ENCODE results near the gene UVRAG. TPM values are rescaled to one million over a fixed set of nuclear protein-coding genes. Genes with fewer than 3 reads are reported as not detected.

UVRAG gene
- 26.7 TPM for polyA plus RNA-seq (2012; ENCODE audit: low read depth, missing spikeins)

DNA sequence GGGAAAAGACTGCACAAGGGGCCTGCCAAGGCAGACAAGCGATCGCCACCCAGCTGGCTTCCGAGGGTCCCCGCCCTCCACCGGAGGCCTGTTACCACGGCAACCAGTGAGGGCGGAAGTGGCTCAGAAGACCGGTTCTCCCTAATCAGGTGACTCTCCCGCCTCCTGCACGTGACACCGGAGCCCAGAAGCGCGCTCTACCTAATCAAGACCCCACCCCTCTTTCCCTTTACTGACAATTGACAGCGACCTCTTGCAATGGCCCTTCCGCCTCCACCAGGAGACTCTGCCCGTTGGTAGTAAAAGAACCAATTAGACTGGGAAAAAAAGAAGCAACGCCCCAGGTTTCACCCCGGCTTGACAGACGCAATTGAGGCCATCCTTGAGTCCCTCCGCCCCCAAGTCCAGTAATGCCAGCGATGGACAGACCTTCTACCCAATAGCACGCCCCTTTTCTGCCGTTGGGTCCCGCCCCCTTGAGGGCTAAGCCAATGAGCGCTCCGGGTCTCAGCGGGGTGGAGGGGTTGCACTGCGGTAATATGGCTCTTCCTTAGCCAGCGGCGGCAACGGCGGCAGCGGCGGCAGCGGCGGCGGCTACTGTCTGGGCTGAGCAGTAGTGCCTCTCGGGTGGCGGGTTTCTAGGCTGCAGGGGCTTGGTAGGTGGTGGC, at the start of gene UVRAG:
TSS of gene UVRAG (plus strand) at position 534 of the 668 bp plus-strand sequence. CDS start 198 bp downstream, outside the sequence.
- DNase-seq (ENCODE audit: insufficient read length, low spot score) (peak; percentile 85), FAIRE-seq (peak; percentile 97)
- TF ChIP-seq POLR2AphosphoS5 (IDR thresholded peaks at IDR 0.05; ENCODE audit: low read depth, low read length), result 0 out of 2 replicates have a peak, but pooled peaks have one; percentile 65
- no peak for TF ChIP-seq POU2F2 (IDR thresholded peaks at IDR 0.05; ENCODE audit: low read depth, low read length)
- peak; percentile 62; the same call in 1 of the 2 replicates for TF ChIP-seq POLR2A (IDR thresholded peaks at IDR 0.05; ENCODE audit: low read depth, low read length)
- TF ChIP-seq TAF1 (IDR thresholded peaks at IDR 0.05; ENCODE audit: low read depth, low read length), result peak; percentile 89
- TF ChIP-seq SPI1 (IDR thresholded peaks at IDR 0.05; ENCODE audit: low read depth, low read length), result peak; percentile 88
- TF ChIP-seq PAX5 (IDR thresholded peaks at IDR 0.05; ENCODE audit: insufficient read depth, low read length, severe bottlenecking), result no peak

- no peak for TF ChIP-seq POU2F2 (IDR thresholded peaks at IDR 0.05; ENCODE audit: low read depth, low read length)
- no peak for TF ChIP-seq SPI1 (IDR thresholded peaks at IDR 0.05; ENCODE audit: low read depth, low read length)
- no peak for TF ChIP-seq POLR2AphosphoS5 (IDR thresholded peaks at IDR 0.05; ENCODE audit: low read depth, low read length)
- no peak for TF ChIP-seq TAF1 (IDR thresholded peaks at IDR 0.05; ENCODE audit: low read depth, low read length)
- no peak for TF ChIP-seq PAX5 (IDR thresholded peaks at IDR 0.05; ENCODE audit: insufficient read depth, low read length, severe bottlenecking)
- TF ChIP-seq POLR2A (IDR thresholded peaks at IDR 0.05; ENCODE audit: low read depth, low read length), result no peak
- no peak for FAIRE-seq
- DNase-seq (ENCODE audit: insufficient read length, low spot score), result no peak
Measured at GRCh38 chr11:75766443-75767227, 48.4 kb upstream of the UVRAG start.

GRCh38 chr11:75767228-75767572, 47.8 kb upstream of the UVRAG start:
- DNase-seq (ENCODE audit: insufficient read length, low spot score) (no peak), FAIRE-seq (no peak)
- TF ChIP-seq POLR2AphosphoS5 (IDR thresholded peaks at IDR 0.05; ENCODE audit: low read depth, low read length) (no peak), POLR2A (IDR thresholded peaks at IDR 0.05; ENCODE audit: low read depth, low read length) (no peak), POU2F2 (IDR thresholded peaks at IDR 0.05; ENCODE audit: low read depth, low read length) (no peak), SPI1 (IDR thresholded peaks at IDR 0.05; ENCODE audit: low read depth, low read length) (no peak), PAX5 (IDR thresholded peaks at IDR 0.05; ENCODE audit: insufficient read depth, low read length, severe bottlenecking) (no peak), TAF1 (IDR thresholded peaks at IDR 0.05; ENCODE audit: low read depth, low read length) (no peak)

DNA sequence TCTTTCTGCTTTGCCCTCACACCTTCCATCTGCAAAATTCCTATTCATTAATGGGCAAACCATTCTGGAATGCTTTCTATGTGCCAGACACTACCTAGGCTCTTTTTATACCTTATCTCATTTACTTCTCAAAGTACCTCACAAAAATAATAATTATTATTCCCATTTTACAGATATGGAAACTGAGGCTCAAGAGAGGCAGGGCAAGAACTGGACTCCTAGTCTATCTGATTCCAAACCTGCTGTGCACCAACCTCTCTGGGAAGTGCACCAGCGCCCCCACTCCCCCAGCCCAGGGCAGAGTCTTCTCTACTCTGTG, 47.3 kb upstream of the UVRAG start:
- TF ChIP-seq POLR2AphosphoS5 (IDR thresholded peaks at IDR 0.05; ENCODE audit: low read depth, low read length), result no peak
- no peak for TF ChIP-seq TAF1 (IDR thresholded peaks at IDR 0.05; ENCODE audit: low read depth, low read length)
- no peak for TF ChIP-seq POU2F2 (IDR thresholded peaks at IDR 0.05; ENCODE audit: low read depth, low read length)
- TF ChIP-seq POLR2A (IDR thresholded peaks at IDR 0.05; ENCODE audit: low read depth, low read length), result no peak
- TF ChIP-seq PAX5 (IDR thresholded peaks at IDR 0.05; ENCODE audit: insufficient read depth, low read length, severe bottlenecking), result no peak
- TF ChIP-seq SPI1 (IDR thresholded peaks at IDR 0.05; ENCODE audit: low read depth, low read length), result no peak
- no peak for FAIRE-seq
- no peak for DNase-seq (ENCODE audit: insufficient read length, low spot score)

GRCh38 chr11:75768112-75768908, 46.7 kb upstream of the UVRAG start, which contains the start of gene DGAT2:
Gene DGAT2 (plus strand): TSS chr11:75768778. CDS start chr11:75768992, 214 bp downstream.
- peak; percentile 91 for DNase-seq (ENCODE audit: insufficient read length, low spot score)
- FAIRE-seq, result peak; percentile 81
- TF ChIP-seq POLR2A (IDR thresholded peaks at IDR 0.05; ENCODE audit: low read depth, low read length), result no peak
- peak; percentile 39; the same call in 1 of the 2 replicates for TF ChIP-seq TAF1 (IDR thresholded peaks at IDR 0.05; ENCODE audit: low read depth, low read length)

DNA sequence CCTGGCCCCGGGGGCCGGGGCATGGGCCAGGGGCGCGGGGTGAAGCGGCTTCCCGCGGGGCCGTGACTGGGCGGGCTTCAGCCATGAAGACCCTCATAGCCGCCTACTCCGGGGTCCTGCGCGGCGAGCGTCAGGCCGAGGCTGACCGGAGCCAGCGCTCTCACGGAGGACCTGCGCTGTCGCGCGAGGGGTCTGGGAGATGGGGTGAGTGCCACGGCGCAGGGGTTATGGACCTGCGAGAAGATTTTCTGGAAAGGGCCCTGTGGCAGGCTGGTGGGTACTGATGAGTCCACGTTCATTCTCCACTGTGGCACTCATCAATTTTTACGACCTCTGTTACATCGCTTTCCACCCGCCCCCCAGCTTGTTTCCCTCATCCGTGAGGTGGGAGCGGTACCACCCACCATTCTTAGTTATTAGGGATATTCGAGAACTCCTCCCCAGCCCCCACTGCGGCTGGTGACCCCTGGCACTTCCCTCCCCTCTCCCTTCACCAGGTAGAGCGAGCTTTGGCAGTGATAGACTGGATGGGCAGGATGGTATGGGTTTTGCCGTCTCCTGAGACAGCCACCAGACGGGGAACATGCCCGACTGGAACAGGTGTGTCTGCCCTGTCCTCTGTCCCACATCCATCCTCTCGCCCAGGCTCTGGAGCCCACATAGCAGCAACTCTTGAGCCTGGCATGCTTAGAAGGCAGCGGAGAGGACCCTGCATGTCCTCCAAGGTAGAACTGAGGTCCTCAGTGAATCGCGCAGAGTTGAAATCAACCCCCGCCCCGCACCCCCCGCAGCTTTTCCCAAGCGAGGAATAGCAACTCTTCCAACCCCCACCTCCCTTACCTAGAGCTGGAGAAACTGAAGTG, 45.9 kb upstream of the UVRAG start:
- FAIRE-seq, result no peak
- no peak for DNase-seq (ENCODE audit: insufficient read length, low spot score)
- TF ChIP-seq PAX5 (IDR thresholded peaks at IDR 0.05; ENCODE audit: insufficient read depth, low read length, severe bottlenecking), result no peak
- no peak for TF ChIP-seq POLR2A (IDR thresholded peaks at IDR 0.05; ENCODE audit: low read depth, low read length)
- no peak for TF ChIP-seq TAF1 (IDR thresholded peaks at IDR 0.05; ENCODE audit: low read depth, low read length)
- no peak for TF ChIP-seq POU2F2 (IDR thresholded peaks at IDR 0.05; ENCODE audit: low read depth, low read length)
- no peak for TF ChIP-seq SPI1 (IDR thresholded peaks at IDR 0.05; ENCODE audit: low read depth, low read length)
- no peak for TF ChIP-seq POLR2AphosphoS5 (IDR thresholded peaks at IDR 0.05; ENCODE audit: low read depth, low read length)

GRCh38 chr11:75770102-75770501, 44.9 kb upstream of the UVRAG start:
- no peak for FAIRE-seq
- no peak for TF ChIP-seq PAX5 (IDR thresholded peaks at IDR 0.05; ENCODE audit: insufficient read depth, low read length, severe bottlenecking)
- TF ChIP-seq POU2F2 (IDR thresholded peaks at IDR 0.05; ENCODE audit: low read depth, low read length), result no peak
- no peak for TF ChIP-seq POLR2A (IDR thresholded peaks at IDR 0.05; ENCODE audit: low read depth, low read length)
- TF ChIP-seq SPI1 (IDR thresholded peaks at IDR 0.05; ENCODE audit: low read depth, low read length), result no peak
- TF ChIP-seq POLR2AphosphoS5 (IDR thresholded peaks at IDR 0.05; ENCODE audit: low read depth, low read length), result no peak
- TF ChIP-seq TAF1 (IDR thresholded peaks at IDR 0.05; ENCODE audit: low read depth, low read length), result no peak
- no peak for DNase-seq (ENCODE audit: insufficient read length, low spot score)

DNA sequence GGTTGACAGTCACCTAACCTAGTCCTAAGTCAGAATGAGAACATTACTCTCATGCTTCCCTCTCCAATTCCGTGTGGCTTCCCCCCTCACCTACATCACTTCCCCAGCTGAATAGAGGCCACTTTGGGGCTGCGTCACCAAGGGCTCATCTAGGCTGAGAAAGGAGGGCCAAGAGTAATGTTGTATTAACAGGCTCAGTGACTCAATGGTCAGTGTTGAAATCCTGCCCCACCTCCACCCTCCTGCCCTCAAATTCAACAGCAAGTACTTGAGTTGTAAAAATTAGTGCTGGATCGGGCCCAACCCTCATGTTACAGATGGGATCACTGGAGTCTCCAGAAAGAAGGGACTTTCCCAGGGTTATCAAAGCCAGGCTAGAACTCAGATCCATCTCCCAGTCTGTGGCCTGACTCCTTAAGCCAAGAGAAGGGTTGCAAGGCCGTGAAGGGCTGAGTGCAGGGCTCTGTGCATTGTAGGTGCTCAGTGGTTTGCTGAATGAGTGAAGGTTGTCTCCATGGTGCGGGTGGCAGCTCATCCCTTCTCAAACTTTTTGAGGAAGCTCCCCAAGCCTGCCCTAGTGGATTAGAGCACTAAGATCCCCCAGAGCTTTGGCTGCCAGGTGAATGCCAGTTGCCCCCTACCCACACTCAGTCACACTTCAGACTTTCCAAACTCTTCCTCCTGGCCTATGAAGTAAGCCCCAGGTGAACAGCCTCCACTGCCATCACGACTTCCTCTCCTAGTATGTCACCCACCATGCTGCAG, 43.2 kb upstream of the UVRAG start:
- no peak for TF ChIP-seq SPI1 (IDR thresholded peaks at IDR 0.05; ENCODE audit: low read depth, low read length)
- TF ChIP-seq TAF1 (IDR thresholded peaks at IDR 0.05; ENCODE audit: low read depth, low read length), result no peak
- TF ChIP-seq POLR2A (IDR thresholded peaks at IDR 0.05; ENCODE audit: low read depth, low read length), result no peak
- no peak for TF ChIP-seq PAX5 (IDR thresholded peaks at IDR 0.05; ENCODE audit: insufficient read depth, low read length, severe bottlenecking)
- TF ChIP-seq POU2F2 (IDR thresholded peaks at IDR 0.05; ENCODE audit: low read depth, low read length), result no peak
- no peak for TF ChIP-seq POLR2AphosphoS5 (IDR thresholded peaks at IDR 0.05; ENCODE audit: low read depth, low read length)
- no peak for FAIRE-seq
- no peak for DNase-seq (ENCODE audit: insufficient read length, low spot score)

Data from GM12891 (cell line).